GM21381 (cell line): Measurements from ENCODE around the gene ANAPC16.
A peak's percentile ranks its signal among the peaks of the same experiment; 100 is the strongest.
"Not testable (repeated sequence)": the region's sequence is repeated elsewhere in the genome, so short reads cannot be mapped to it uniquely, and the experiment has no call there.

ENCODE experiments used
- ATAC-seq: cut with Tn5 transposase; IDR thresholded peaks from one replicate; pipeline ENCODE4 v1.9.1; 2021; ENCODE audit warnings: mild to moderate bottlenecking, moderate library complexity; ENCODE audit not compliant: unreplicated experiment

ANAPC16 gene

DNA sequence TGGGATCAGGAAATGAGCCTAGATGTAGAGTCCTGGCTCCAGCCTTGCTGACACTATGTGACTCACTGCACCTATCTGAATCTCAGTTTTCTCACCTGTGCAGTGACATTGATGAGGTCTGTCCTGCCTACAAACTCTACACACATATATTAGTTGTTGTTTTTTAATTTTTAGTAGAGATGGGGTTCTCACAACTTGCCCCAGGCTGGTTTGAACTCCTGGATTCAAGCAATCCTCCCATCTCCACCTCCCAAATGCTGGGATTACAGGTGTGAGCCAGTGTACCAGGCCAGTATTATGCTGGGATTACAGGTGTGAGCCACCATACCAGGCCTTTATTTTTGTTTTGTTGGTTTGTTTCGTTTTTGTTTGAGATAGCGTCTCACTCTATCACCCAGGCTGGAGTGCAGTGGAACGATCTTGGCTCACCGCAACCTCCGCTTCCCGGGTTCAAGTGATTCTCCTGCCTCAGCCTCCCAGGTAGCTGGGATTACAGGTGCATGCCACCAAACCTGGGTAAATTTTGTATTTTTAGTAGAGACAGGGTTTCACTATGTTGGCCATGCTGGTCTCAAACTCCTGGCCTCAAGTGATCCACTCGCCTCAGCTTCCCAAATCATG is 46.1 kb downstream of the ANAPC16 start:
- ATAC-seq, result peak; percentile 14

GRCh38 chr10:72263613-72264241 is 47.9 kb downstream of the ANAPC16 start:
- ATAC-seq, result no peak

DNA sequence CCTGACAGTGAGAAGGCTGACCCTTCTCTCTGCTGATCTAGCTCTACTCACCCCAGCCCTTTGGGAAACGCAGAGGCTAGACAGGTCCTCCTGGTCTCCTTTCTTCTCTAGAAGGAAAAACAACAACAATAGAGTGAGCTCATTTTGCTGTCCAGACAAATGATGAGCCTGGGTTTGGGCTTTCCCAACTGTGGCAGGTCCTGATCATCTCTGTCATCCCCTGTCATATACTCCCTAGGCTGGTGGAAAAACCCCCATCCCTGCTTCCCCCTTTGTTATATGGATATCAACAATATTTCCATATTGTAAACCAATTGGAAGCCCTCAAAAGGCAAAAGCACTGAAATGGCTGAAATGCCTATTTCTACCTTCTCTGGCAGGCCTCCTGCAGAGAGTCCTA is 48.7 kb downstream of the ANAPC16 start:
- no peak for ATAC-seq

DNA sequence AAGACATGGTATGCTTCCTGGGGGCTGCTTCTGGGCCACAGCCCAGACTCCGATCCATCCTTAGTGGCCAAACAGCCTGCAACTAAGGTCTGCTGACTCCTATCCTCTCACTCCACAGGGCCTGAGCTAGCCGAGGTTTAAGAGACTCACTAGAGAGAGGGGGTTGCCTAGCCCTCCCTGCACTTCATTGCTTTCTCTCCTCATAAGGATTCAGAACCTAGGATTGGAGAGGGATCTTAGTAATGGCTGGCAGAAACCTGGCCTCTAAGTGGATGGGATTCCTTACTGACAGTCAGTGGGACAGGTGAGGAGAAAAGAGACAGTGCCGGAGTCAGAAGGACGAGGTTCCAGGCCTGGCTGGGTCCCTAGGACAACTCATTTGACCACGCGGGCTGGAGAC is 49.7 kb downstream of the ANAPC16 start:
- no peak for ATAC-seq

DNA sequence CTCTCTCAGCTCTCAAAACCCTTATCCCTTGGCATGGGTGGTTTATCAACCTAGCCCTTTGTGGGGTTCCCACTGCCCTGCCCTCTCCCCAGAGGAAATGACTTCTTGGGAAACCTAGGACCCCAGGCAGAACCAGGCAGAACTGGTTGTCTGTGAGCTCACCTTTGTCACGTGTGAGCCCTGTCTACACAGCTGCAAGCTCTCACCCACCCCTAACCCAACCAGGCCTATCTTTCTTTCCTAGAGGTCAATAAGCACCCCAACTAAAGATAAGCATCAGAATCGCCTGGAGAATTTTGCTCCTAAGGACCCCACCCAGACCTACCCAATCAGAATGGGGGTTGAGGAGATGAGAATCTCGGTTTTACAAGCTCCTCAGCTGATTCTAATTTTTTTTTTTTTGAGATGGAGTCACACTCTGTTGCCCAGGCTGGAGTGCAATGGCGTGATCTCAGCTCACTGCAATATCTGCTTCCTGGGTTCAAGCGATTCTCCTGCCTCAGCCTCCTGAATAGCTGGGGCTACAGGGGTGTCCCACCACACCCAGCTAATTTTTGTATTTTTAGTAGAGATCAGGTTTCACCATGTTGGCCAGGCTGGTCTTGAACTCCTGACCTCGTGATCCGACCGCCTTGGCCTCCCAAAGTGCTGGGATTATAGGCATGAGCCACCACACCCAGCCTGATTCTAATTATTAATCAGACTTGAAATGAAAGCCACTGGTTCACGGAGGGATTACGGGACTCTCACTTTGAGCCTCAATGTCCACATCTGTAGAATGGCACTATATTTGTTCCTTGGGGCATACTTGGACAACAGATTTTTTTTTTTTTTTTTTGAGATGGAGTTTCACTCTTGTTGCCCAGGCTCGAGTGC is 50.4 kb downstream of the ANAPC16 start:
- ATAC-seq, result no peak

DNA sequence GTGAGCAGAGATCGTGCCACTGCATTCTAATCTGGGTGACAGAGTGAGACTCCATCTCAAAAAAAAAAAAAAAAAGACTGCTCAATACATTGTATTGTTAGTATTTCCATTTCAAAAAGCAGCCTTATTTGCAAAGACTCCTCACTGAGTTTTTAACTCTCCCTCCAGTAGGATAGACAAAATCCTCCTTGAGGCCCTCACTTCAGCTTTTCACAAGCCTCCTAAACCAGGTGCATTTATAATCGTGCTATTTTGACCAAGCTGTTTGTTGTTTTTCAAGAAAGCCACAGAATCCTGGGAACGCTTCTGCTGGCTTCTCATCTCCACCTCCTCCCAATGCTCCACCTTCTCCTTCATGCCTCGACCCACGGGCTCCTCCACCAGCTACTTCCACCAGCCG is 51.6 kb downstream of the ANAPC16 start:
- no peak for ATAC-seq

- ATAC-seq, result no peak
Observed at GRCh38 chr10:72267819-72268399, 52.1 kb downstream of the ANAPC16 start.

DNA sequence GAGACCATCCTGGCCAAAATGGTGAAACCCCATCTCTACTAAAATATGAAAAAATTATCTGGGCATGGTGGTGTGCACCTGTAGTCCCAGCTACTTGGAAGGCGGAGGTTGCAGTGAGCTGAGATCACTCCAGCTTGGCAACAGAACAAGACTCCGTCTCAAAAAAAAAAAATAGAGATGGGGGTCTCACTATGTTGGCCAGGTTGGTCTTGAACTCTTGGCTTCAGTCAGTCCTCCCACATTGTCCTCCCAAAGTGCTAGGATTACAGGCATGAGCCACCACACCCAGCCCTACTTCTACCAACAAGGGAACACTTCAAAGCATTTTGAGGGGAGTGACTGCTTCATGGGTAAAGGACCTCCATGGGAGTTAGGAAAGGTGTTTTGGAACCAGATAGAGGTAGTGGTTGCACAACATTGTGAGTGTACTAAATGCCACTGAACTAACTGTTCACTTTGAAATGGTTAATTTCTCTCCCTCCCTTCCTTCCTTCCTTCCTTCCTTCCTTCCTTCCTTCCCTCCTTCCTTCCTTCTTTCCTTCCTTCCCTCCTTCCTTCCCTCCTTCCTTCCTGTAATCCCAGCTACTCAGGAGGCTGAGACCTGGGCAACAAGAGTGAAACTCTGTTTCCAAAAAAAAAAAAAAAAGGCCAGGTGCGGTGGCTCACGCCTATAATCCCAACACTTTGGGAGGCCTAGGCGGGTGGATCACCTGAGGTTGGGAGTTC is 52.8 kb downstream of the ANAPC16 start:
- not testable (repeated sequence) for ATAC-seq

- ATAC-seq, result no peak
Observed at GRCh38 chr10:72270607-72271281, 54.9 kb downstream of the ANAPC16 start.

GRCh38 chr10:72272689-72273409 is 57.0 kb downstream of the ANAPC16 start:
- peak; percentile 19 for ATAC-seq

GRCh38 chr10:72273410-72274212 is 57.8 kb downstream of the ANAPC16 start, which contains the start of gene DDIT4:
Gene DDIT4, plus strand, starts transcription at chr10:72273924. Its CDS starts 293 bp downstream, at chr10:72274217.
- ATAC-seq, result peak; percentile 80

- peak; percentile 1 for ATAC-seq
Observed at GRCh38 chr10:72274213-72274729, 58.5 kb downstream of the ANAPC16 start.

- no peak for ATAC-seq
Observed at GRCh38 chr10:72274730-72275350, 59.0 kb downstream of the ANAPC16 start.

DNA sequence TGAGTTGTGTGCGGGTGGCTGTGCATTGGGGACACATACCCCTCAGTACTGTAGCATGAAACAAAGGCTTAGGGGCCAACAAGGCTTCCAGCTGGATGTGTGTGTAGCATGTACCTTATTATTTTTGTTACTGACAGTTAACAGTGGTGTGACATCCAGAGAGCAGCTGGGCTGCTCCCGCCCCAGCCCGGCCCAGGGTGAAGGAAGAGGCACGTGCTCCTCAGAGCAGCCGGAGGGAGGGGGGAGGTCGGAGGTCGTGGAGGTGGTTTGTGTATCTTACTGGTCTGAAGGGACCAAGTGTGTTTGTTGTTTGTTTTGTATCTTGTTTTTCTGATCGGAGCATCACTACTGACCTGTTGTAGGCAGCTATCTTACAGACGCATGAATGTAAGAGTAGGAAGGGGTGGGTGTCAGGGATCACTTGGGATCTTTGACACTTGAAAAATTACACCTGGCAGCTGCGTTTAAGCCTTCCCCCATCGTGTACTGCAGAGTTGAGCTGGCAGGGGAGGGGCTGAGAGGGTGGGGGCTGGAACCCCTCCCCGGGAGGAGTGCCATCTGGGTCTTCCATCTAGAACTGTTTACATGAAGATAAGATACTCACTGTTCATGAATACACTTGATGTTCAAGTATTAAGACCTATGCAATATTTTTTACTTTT is 59.7 kb downstream of the ANAPC16 start:
- ATAC-seq, result no peak

DNA sequence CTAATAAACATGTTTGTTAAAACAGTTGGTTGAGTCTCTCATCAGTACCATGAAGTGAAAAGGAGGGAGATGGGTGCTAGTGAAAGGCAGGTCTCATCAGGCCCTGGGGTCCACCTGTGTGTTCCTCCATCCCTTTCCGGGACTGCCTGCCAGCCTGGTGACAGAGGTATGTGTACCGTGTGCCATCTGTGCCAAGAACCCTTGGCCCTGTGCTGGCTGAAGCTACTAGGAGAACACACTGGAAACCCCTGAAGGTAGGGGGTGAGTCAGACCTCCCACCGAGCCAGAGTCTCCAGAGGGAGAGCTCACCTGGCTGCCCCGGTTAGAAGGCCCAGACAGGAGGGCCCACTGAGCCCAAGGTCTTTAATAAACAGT is 60.2 kb downstream of the ANAPC16 start:
- no peak for ATAC-seq

- ATAC-seq, result no peak
Observed at GRCh38 chr10:72276421-72277339, 60.9 kb downstream of the ANAPC16 start.
